Stimulated activated CD8-positive, alpha-beta memory T cell treated with anti-CD3 and anti-CD28 coated beads, Interleukin-15, amount 100 ng/mL, for 4 hours (primary cell): Measurements from ENCODE around the gene ZNF813.
A peak's percentile ranks its signal among the peaks of the same experiment; 100 is the strongest.

Source experiments
- DNase-seq, 2 donors: peaks; one replicate each; pipeline ENCODE4 v3.0.0-alpha.2; 2020; ENCODE audit warnings: low read depth in 2 of 2

ZNF813 gene

GRCh38 chr19:53520547-53521372 lies 53.2 kb downstream of the ZNF813 start:
- peak; percentile 73 to 82 for DNase-seq

DNA sequence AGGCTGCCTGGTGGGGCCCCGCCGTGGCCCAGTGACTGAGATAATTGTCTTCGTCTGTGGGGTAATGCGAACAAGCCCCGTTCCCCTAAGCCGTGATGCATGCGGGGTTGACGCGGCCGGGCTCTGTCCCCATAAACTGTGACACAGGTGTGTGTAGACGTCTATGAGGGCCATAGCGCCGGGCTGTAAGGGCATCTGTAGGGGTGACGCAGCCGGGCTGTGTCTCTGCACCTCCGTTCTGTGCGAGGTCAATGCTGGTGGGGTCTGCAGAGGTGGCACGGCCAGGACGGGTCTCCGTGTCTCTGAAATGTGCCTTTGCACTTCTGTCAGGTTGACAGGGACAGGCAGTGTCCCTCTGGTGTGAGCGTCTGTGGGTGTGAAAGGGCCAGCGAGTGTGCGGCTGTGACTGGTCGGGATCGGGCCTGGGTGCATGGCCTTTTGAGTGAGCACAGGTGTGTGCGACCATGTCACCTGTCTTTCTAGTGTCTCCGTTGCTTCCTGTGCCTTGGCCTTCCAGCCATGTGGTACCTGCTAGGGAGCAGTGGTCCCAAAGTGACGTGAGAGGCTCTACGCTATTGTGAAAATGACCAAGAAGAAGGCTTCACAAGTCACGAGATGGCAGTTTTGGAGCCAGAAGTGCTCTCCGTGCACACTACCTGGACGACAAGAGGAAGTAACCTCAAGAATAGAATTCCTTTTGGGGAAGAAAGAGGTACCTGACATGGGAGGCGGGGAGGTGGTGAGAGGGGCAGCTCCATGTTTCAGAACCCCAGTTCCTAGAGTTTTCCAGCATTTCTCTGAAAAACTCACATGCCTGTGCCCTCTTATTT lies 54.1 kb downstream of the ZNF813 start:
- DNase-seq = no peak

- no peak for DNase-seq
Observed at GRCh38 chr19:53525922-53526321, 58.4 kb downstream of the ZNF813 start.

GRCh38 chr19:53530622-53531021 lies 63.1 kb downstream of the ZNF813 start:
- no peak for DNase-seq

- no peak for DNase-seq
Observed at GRCh38 chr19:53531457-53531856, 63.9 kb downstream of the ZNF813 start.

GRCh38 chr19:53532362-53532761 lies 64.8 kb downstream of the ZNF813 start:
- no peak for DNase-seq

DNA sequence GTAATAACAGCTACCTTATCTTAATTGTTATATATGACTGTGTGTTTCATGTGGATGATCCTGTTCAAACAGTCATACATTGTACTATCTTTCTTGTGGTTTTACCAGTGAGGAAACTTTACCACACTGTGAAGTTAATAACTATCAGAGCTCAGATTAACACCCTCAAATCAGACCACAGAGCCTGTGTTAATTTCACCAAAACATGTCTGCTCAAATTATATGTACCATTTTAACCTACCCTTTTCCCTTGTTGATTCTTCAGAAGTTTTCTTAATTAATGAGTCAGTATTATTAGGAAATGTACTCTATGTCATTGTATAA lies 68.7 kb downstream of the ZNF813 start:
- DNase-seq = no peak

DNA sequence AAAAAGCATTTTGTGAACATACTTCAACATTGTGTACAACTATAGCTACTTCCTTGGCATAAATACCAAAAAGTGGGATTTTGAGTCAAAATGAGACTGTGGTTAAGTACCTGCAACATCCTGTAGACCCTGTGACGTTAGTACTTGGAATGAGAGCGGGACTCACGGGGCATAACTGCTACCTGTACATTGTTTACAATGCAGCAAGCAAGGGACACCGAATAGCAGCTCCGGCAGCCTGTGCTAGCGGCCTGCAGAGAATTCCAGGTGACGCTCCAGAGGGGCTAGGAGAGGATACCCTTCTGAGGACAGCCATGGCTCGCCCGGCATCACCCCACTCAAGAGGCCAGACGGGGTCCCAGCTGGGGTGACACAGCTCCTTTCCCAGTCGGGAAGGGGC lies 69.6 kb downstream of the ZNF813 start:
- DNase-seq = no peak

- peak; percentile 84 to 86 for DNase-seq
Observed at GRCh38 chr19:53537521-53538377, 70.2 kb downstream of the ZNF813 start, which contains the start of gene ZNF331. TSS of gene ZNF331 (plus strand) at chr19:53538145. CDS start at chr19:53569377, 31,232 bp downstream.

- DNase-seq = peak in 1 of 2 donors; percentile 2
Observed at GRCh38 chr19:53538378-53539109, 71.0 kb downstream of the ZNF813 start.

DNA sequence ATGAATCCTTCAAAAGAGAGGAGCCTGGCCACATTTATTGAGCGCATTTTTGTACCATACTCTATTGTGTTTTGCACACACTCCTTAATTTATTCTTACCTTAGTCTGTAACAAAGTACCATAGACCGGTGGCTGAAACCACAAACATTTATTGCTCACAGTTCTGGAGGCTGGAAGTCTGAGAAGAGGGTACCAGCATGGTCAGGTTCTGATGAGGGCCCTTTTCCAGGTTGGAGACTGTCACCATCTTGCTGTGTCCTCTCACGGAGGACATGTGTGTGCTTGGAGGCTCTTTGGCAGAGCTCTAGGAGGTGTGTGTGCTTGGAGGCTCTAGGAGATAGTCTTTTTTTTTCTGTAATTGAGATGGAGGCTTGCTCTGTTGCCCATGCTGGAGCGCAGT lies 72.6 kb downstream of the ZNF813 start:
- no peak for DNase-seq

- DNase-seq = no peak
Observed at GRCh38 chr19:53541971-53542370, 74.4 kb downstream of the ZNF813 start.

DNA sequence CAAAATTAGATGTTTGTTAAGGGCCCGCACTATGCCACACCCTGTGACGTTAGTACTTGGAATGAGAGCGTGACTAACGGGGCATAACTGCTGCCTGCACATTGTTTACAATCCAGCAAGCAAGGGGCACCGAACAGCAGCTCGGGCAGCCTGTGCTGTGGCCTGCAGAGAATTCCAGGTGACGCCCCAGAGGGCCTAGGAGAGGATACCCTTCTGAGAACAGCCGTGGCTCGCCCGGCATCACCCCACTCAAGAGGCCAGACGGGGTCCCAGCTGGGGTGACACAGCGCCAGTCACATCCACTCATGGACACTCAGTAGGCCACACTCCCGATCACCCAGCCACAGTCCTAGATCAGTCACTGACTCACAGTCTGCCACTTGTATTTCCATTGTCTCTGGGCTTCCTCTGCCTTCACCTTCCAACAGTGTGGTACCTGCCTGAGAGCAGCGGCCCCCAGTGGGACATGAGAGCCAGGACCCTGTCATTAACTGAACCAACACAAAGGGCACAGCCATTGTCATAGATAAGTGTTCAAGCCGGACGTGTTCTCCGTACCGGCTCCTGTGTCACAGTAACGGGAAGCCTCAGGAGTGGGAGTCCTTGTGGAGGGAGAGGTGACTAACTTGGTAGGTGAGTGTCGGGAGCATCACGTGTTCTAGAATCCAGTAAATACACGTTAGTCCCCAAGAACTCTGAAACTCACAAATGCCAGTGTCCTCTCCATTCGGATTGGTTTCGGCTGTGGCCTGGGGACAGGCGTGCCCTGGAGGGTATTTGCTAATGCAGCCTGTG lies 77.9 kb downstream of the ZNF813 start:
- no peak for DNase-seq
